Karpas-422 (cell line): Measurements from ENCODE around the gene VEPH1. TPM values are rescaled to one million over a fixed set of nuclear protein-coding genes. Genes with fewer than 3 reads are reported as not detected.

Experiments
- DNase-seq: peaks from one replicate; pipeline ENCODE4 v3.0.0-alpha.2; 2015
- H2AFZ ChIP-seq: fragments of 200-600 bp; sonication (generic); 2 replicates; pipeline ENCODE4 v1.6.1; 2014; ENCODE audit warnings: antibody characterized with exemption, low read length, mixed read lengths
- H3K27ac ChIP-seq: fragments of 200-600 bp; sonication (generic); 2 replicates; pipeline ENCODE4 v1.5.1; 2014; ENCODE audit warnings: mild to moderate bottlenecking, low read length, moderate library complexity
- H3K27me3 ChIP-seq: fragments of 200-600 bp; sonication (generic); 2 replicates; pipeline ENCODE4 v1.6.1; 2014; ENCODE audit warnings: low read length, mixed read lengths
- H3K36me3 ChIP-seq: fragments of 200-600 bp; sonication (generic); 2 replicates; pipeline ENCODE4 v1.6.1; 2014; ENCODE audit warnings: low read length, mixed read lengths; ENCODE audit not compliant: insufficient read depth
- H3K4me1 ChIP-seq: fragments of 200-600 bp; sonication (generic); 2 replicates; pipeline ENCODE4 v1.6.1; 2014; ENCODE audit warnings: mild to moderate bottlenecking, low read length, mixed read lengths
- H3K4me2 ChIP-seq: fragments of 200-600 bp; sonication (generic); 2 replicates; pipeline ENCODE4 v1.6.1; 2014; ENCODE audit warnings: low read length, low read depth, mild to moderate bottlenecking; ENCODE audit not compliant: poor library complexity, severe bottlenecking
- H3K4me3 ChIP-seq: fragments of 200-600 bp; sonication (generic); 2 replicates; pipeline ENCODE4 v1.5.1; 2014; ENCODE audit warnings: mild to moderate bottlenecking, antibody characterized with exemption, low read length, mixed read lengths
- H3K79me2 ChIP-seq: fragments of 200-600 bp; sonication (generic); 2 replicates; pipeline ENCODE4 v1.6.1; 2014; ENCODE audit warnings: mild to moderate bottlenecking, low read length, mixed read lengths
- H3K9ac ChIP-seq: fragments of 200-600 bp; sonication (generic); 2 replicates; pipeline ENCODE4 v1.6.0; 2014; ENCODE audit warnings: low read length
- H3K9me2 ChIP-seq: fragments of 200-600 bp; sonication (generic), shearing (Covaris generic); replicated peaks from 2 replicates; pipeline ENCODE4 v1.6.0; 2014; ENCODE audit warnings: mild to moderate bottlenecking, low read length, moderate library complexity; ENCODE audit not compliant: insufficient read depth
- H3K9me3 ChIP-seq: fragments of 300-700, 200-600 bp; sonication (generic); 2 replicates; pipeline ENCODE4 v1.6.1; 2014; ENCODE audit warnings: low read length, mixed read lengths
- H4K20me1 ChIP-seq: fragments of 200-600 bp; sonication (generic); 2 replicates; pipeline ENCODE4 v1.6.1; 2014; ENCODE audit warnings: mild to moderate bottlenecking, antibody characterized with exemption, low read length, low read depth; ENCODE audit not compliant: insufficient read depth
- total RNA-seq: library from RNA; depleted of rRNA; stranded (reverse); fragments of >200 nt; shearing (Covaris generic); gene quantifications from 2 replicates; pipeline ENCODE4 v1.2.3, GENCODE V29; 2014; ENCODE audit warnings: low replicate concordance

Gene VEPH1
- total RNA-seq, 1 experiment from 2014 or later: not detected

DNA sequence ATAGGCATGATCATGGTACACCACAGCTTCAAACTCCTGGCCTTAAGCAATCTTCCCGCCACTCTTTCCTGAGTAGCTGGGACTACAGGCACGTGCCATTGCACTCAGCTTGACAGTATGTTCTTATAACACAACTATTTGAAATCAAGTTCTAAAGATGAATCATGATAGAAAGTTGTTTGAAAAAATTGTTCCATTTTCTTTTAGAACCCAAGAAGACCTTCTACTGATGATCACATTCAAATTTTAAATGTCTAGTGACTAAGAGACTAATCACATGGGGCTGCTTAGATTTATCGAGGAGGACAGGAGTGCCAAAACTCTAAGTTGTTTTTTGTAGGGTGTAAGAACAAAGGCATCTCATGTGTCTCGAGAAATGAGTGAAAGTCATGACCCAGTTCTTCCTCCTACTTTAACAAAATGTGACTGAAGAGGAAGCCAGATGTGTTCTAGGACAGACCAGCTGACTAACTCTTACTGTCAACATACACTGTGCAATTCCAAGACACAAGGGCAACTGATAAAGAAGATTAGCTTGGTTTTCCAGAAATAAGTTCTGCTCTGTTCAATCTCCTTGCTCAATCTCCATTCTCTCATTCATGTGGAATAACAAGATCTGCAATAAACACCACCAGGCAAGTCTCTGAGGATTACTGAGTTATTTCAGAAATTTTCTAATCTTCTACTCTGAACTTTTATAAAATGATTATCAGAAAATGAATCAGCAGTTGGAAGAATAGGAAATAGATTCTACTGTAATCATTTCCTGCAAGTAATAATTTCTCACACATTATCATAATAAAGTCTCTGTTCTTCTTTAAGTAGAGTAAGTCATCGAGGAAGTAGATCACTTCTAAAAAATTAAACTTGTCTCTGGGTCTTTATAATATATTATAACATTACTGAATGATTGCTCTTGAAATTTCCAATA, 220.7 kb downstream of the VEPH1 start:
- no peak for DNase-seq
- Histone ChIP-seq H4K20me1 (no peaks in the 10 kb centered on the region), H3K36me3 (no peaks in the 10 kb centered on the region), H2AFZ (no peak overlapping the region), H3K4me3 (no peak overlapping the region), H3K79me2 (no peaks in the 10 kb centered on the region), H3K9ac (no peak overlapping the region), H3K9me3 (no peaks in the 10 kb centered on the region), H3K4me1 (no peaks in the 10 kb centered on the region), H3K9me2 (no peaks in the 10 kb centered on the region), H3K27ac (no peak overlapping the region), H3K27me3 (no peaks in the 10 kb centered on the region), H3K4me2 (no peak overlapping the region)

DNA sequence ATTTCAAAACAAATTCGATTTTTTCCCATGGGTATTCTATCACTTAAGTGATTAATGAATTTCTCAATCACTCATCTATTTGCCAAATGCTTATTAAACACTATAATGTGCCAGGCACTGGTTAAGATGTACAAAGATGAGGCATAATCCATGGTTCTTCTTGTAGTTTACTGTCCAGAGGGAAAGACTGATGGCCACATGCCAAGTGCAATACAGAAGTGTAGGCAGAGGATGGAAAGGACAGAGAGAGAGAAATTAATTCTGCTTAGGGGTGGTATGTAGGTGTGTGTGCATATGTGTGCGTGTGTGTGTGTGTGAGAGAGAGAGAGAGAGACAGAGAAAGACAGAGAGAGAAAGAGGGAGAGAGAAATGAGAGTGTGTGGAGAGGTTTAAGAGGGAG, 222.4 kb downstream of the VEPH1 start:
- Histone ChIP-seq H3K36me3 (no peaks in the 10 kb centered on the region), H3K9ac (no peak overlapping the region), H3K4me2 (no peak overlapping the region), H3K79me2 (no peaks in the 10 kb centered on the region), H3K27ac (no peak overlapping the region), H3K4me1 (no peaks in the 10 kb centered on the region), H3K9me2 (no peaks in the 10 kb centered on the region), H3K9me3 (no peaks in the 10 kb centered on the region), H3K4me3 (no peak overlapping the region), H2AFZ (no peak overlapping the region), H3K27me3 (no peaks in the 10 kb centered on the region), H4K20me1 (no peaks in the 10 kb centered on the region)
- DNase-seq: no peak

DNA sequence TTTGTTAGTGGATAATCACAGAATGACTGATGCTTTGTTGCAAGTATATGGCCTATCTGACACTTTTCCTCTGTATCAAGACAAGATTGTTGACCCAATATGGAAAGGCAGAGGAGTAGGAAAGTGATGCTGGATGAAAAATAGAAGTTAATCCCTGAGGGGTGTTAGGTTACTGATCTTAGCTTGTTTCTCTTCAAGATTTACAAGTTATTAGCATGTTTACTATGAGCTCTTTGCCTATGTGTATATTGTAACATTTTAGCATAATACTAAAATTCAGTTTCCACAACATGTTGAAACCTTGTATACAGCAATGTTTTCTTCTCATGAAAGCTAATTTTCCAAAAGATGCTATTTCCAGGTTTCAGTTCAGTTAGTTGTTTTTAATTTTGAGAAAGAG, 222.9 kb downstream of the VEPH1 start:
- DNase-seq: no peak
- Histone ChIP-seq H3K36me3 (no peaks in the 10 kb centered on the region), H3K9me2 (no peaks in the 10 kb centered on the region), H3K9me3 (no peaks in the 10 kb centered on the region), H3K4me1 (no peaks in the 10 kb centered on the region), H3K4me2 (no peak overlapping the region), H4K20me1 (no peaks in the 10 kb centered on the region), H3K79me2 (no peaks in the 10 kb centered on the region), H2AFZ (no peak overlapping the region), H3K27me3 (no peaks in the 10 kb centered on the region), H3K27ac (no peak overlapping the region), H3K4me3 (no peak overlapping the region), H3K9ac (no peak overlapping the region)

- H3K9me3 ChIP-seq: no peaks in the 10 kb centered on the region
- no peaks in the 10 kb centered on the region for H4K20me1 ChIP-seq
- H3K9me2 ChIP-seq: no peaks in the 10 kb centered on the region
- no peaks in the 10 kb centered on the region for H3K4me1 ChIP-seq
- no peak overlapping the region for H3K9ac ChIP-seq
- DNase-seq: no peak
- no peaks in the 10 kb centered on the region for H3K36me3 ChIP-seq
- H3K27ac ChIP-seq: no peak overlapping the region
- H3K79me2 ChIP-seq: no peaks in the 10 kb centered on the region
- H3K4me3 ChIP-seq: no peak overlapping the region
- H3K27me3 ChIP-seq: no peaks in the 10 kb centered on the region
- H2AFZ ChIP-seq: no peak overlapping the region
- no peak overlapping the region for H3K4me2 ChIP-seq
Observed at GRCh38 chr3:157279237-157279636, 224.0 kb downstream of the VEPH1 start.

GRCh38 chr3:157276801-157277200, 226.4 kb downstream of the VEPH1 start:
- H3K4me2 ChIP-seq: no peak overlapping the region
- H3K4me1 ChIP-seq: no peaks in the 10 kb centered on the region
- no peak overlapping the region for H3K4me3 ChIP-seq
- no peak overlapping the region for H3K27ac ChIP-seq
- H2AFZ ChIP-seq: no peak overlapping the region
- H3K9me2 ChIP-seq: no peaks in the 10 kb centered on the region
- no peaks in the 10 kb centered on the region for H3K79me2 ChIP-seq
- H3K9ac ChIP-seq: no peak overlapping the region
- no peaks in the 10 kb centered on the region for H3K36me3 ChIP-seq
- DNase-seq: no peak
- H3K27me3 ChIP-seq: no peaks in the 10 kb centered on the region
- no peaks in the 10 kb centered on the region for H4K20me1 ChIP-seq
- no peaks in the 10 kb centered on the region for H3K9me3 ChIP-seq

DNA sequence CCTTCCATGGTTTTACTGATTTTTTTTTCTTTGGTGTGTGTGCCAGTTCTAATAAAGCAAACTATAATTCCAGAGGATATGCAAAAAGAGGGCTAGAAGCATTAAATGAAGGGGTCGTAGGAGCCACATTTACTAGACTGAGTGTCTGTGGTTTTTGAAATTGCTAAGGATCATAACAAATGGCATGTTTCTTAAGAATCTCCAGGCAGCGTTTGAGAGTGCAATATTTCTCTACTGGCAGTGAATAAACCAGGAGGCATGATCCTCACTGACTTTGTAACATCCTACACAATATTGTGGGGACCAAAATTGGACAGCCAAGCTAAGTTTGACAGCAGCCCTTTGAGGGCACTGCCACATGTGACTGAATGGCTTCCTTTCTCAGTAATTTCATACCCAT, 227.4 kb downstream of the VEPH1 start:
- H3K79me2 ChIP-seq: no peaks in the 10 kb centered on the region
- H4K20me1 ChIP-seq: no peaks in the 10 kb centered on the region
- no peaks in the 10 kb centered on the region for H3K27me3 ChIP-seq
- H3K9me2 ChIP-seq: no peaks in the 10 kb centered on the region
- H3K9me3 ChIP-seq: no peaks in the 10 kb centered on the region
- no peaks in the 10 kb centered on the region for H3K4me1 ChIP-seq
- no peak overlapping the region for H3K27ac ChIP-seq
- no peak overlapping the region for H3K4me2 ChIP-seq
- H2AFZ ChIP-seq: no peak overlapping the region
- no peak overlapping the region for H3K4me3 ChIP-seq
- H3K36me3 ChIP-seq: no peaks in the 10 kb centered on the region
- no peak for DNase-seq
- H3K9ac ChIP-seq: no peak overlapping the region

GRCh38 chr3:157274644-157275137, 228.5 kb downstream of the VEPH1 start:
- no peaks in the 10 kb centered on the region for H3K36me3 ChIP-seq
- H3K4me1 ChIP-seq: no peaks in the 10 kb centered on the region
- H3K27ac ChIP-seq: no peak overlapping the region
- H4K20me1 ChIP-seq: no peaks in the 10 kb centered on the region
- no peak overlapping the region for H2AFZ ChIP-seq
- H3K4me2 ChIP-seq: no peak overlapping the region
- H3K9ac ChIP-seq: no peak overlapping the region
- H3K9me2 ChIP-seq: no peaks in the 10 kb centered on the region
- no peak for DNase-seq
- no peak overlapping the region for H3K4me3 ChIP-seq
- no peaks in the 10 kb centered on the region for H3K27me3 ChIP-seq
- no peaks in the 10 kb centered on the region for H3K9me3 ChIP-seq
- no peaks in the 10 kb centered on the region for H3K79me2 ChIP-seq

DNA sequence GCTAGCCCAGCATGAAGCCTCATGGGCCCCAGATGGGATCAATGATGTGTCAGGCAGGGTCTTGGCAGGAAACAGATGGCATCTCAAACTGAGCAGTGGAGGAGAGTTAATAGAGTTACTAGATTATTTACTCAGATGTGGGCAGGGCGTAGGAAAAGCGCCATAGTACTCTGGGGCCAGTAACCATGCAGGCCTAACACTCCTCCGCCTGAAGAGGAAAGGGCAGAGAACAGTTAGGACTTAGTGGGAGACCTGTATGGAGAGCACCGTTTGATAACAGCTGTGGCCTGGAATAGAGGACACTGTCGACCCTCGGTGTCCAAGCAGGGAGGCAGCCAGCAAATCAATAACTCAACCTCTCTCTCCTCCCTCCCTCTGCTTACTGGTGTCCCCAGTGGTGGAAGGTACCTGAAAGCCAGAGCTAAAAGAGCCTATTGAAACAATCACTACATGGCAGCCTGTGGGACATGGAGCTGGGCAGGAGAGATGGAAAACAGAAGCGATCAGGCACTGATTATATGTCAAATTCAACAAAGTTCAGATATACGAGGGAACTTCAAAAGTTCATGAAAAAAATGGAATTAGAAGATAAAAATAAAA, 231.8 kb downstream of the VEPH1 start:
- no peak overlapping the region for H3K9ac ChIP-seq
- H3K27ac ChIP-seq: no peak overlapping the region
- no peaks in the 10 kb centered on the region for H3K36me3 ChIP-seq
- no peaks in the 10 kb centered on the region for H3K9me3 ChIP-seq
- no peak overlapping the region for H3K4me3 ChIP-seq
- no peaks in the 10 kb centered on the region for H3K4me1 ChIP-seq
- no peak overlapping the region for H3K4me2 ChIP-seq
- peak; percentile 42 for DNase-seq
- no peaks in the 10 kb centered on the region for H3K27me3 ChIP-seq
- H3K9me2 ChIP-seq: no peaks in the 10 kb centered on the region
- no peaks in the 10 kb centered on the region for H4K20me1 ChIP-seq
- H3K79me2 ChIP-seq: no peaks in the 10 kb centered on the region
- H2AFZ ChIP-seq: no peak overlapping the region
